DOHH2 (cell line): ENCODE data around the gene NPIPA1.
"Not testable (repeated sequence)": the region's sequence is repeated elsewhere in the genome, so short reads cannot be mapped to it uniquely, and the experiment has no call there.

Experiments
- EZH2phosphoT487 ChIP-seq: fragments of 200-600 bp; sonication (generic); IDR thresholded peaks from 2 replicates; pipeline ENCODE4 v1.6.1; 2017; ENCODE audit warnings: borderline replicate concordance, mild to moderate bottlenecking, antibody characterized with exemption, low read length, moderate library complexity, mixed read lengths
- TF ChIP-seq, protein P1 (sequence below): fragments of 200-600 bp; sonication (generic); IDR thresholded peaks from one replicate; pipeline ENCODE4 v1.5.1; 2014; ENCODE audit warnings: antibody characterized with exemption, mild to moderate bottlenecking, low read depth, low read length; ENCODE audit not compliant: poor library complexity, severe bottlenecking

DNA sequence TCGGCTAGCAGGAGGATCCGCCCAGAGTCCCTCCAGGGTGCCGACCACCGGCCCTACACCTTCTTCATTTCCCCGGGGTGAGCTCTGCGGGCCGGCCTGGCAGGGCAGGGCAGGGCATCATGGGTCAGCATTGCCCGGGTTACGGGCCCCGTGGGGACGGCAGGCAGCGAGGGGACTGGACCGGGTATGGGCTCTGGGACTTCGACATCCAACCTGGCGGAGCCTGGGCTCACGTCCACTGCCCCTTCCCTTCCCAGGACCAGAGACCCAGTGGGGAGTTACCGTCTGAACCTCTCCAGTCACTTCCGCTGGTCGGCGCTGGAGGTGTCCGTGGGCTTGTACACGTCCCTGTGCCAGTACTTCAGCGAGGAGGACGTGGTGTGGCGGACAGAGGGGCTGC, 7.0 kb upstream of the NPIPA1 start:
- TF ChIP-seq, protein P1, sequence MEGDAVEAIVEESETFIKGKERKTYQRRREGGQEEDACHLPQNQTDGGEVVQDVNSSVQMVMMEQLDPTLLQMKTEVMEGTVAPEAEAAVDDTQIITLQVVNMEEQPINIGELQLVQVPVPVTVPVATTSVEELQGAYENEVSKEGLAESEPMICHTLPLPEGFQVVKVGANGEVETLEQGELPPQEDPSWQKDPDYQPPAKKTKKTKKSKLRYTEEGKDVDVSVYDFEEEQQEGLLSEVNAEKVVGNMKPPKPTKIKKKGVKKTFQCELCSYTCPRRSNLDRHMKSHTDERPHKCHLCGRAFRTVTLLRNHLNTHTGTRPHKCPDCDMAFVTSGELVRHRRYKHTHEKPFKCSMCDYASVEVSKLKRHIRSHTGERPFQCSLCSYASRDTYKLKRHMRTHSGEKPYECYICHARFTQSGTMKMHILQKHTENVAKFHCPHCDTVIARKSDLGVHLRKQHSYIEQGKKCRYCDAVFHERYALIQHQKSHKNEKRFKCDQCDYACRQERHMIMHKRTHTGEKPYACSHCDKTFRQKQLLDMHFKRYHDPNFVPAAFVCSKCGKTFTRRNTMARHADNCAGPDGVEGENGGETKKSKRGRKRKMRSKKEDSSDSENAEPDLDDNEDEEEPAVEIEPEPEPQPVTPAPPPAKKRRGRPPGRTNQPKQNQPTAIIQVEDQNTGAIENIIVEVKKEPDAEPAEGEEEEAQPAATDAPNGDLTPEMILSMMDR: not testable (repeated sequence)
- not testable (repeated sequence) for TF ChIP-seq EZH2phosphoT487
